KOPT-K1 (cell line): ENCODE results near the gene GOSR1.
"Not testable (repeated sequence)": the region's sequence is repeated elsewhere in the genome, so short reads cannot be mapped to it uniquely, and the experiment has no call there.

Experiments
- H3K27ac ChIP-seq: fragments of 200-600 bp; sonication (generic); 2 replicates; pipeline ENCODE4 v1.5.1; 2016; ENCODE audit warnings: antibody characterized with exemption, mild to moderate bottlenecking, low read depth, low read length; ENCODE audit not compliant: poor library complexity, severe bottlenecking
- H3K36me3 ChIP-seq: fragments of 200-600 bp; sonication (generic); 2 replicates; pipeline ENCODE4 v1.5.1; 2017; ENCODE audit warnings: antibody characterized with exemption, mild to moderate bottlenecking, low read length, moderate library complexity; ENCODE audit not compliant: insufficient read depth
- H3K9me3 ChIP-seq: fragments of 200-600 bp; sonication (generic); 2 replicates; pipeline ENCODE4 v1.5.1; 2017; ENCODE audit warnings: antibody characterized with exemption, low read length, mild to moderate bottlenecking; ENCODE audit not compliant: insufficient read depth, poor library complexity, severe bottlenecking

The GOSR1 gene

GRCh38 chr17:30559656-30560055, 82.4 kb downstream of the GOSR1 start:
- Histone ChIP-seq H3K9me3 (no peaks in the 10 kb centered on the region), H3K27ac (no peak overlapping the region), H3K36me3 (no peaks in the 10 kb centered on the region)

GRCh38 chr17:30560117-30561026, 83.2 kb downstream of the GOSR1 start:
- H3K36me3 ChIP-seq, H3K9me3 ChIP-seq, H3K27ac ChIP-seq: not testable (repeated sequence)

- not testable (repeated sequence) for H3K27ac ChIP-seq, H3K9me3 ChIP-seq, H3K36me3 ChIP-seq
Observed at GRCh38 chr17:30561766-30562165, 84.6 kb downstream of the GOSR1 start.

GRCh38 chr17:30563131-30563904, 86.1 kb downstream of the GOSR1 start:
- not testable (repeated sequence) for H3K36me3 ChIP-seq, H3K9me3 ChIP-seq, H3K27ac ChIP-seq

GRCh38 chr17:30563905-30564390, 86.7 kb downstream of the GOSR1 start:
- H3K27ac ChIP-seq, H3K36me3 ChIP-seq, H3K9me3 ChIP-seq: not testable (repeated sequence)

- H3K27ac ChIP-seq, H3K9me3 ChIP-seq, H3K36me3 ChIP-seq: not testable (repeated sequence)
Observed at GRCh38 chr17:30564422-30565072, 87.3 kb downstream of the GOSR1 start.

- Histone ChIP-seq H3K27ac (no peak overlapping the region), H3K36me3 (no peaks in the 10 kb centered on the region), H3K9me3 (no peaks in the 10 kb centered on the region)
Observed at GRCh38 chr17:30565073-30565935, 88.1 kb downstream of the GOSR1 start.

GRCh38 chr17:30566104-30566503, 88.9 kb downstream of the GOSR1 start:
- H3K36me3 ChIP-seq, H3K9me3 ChIP-seq, H3K27ac ChIP-seq: not testable (repeated sequence)

- H3K36me3 ChIP-seq = not testable (repeated sequence)
Observed at GRCh38 chr17:30566516-30567225, 89.5 kb downstream of the GOSR1 start.

GRCh38 chr17:30567231-30568116, 90.3 kb downstream of the GOSR1 start:
- no peak overlapping the region for H3K27ac ChIP-seq
- no peaks in the 10 kb centered on the region for H3K36me3 ChIP-seq
- H3K9me3 ChIP-seq = no peaks in the 10 kb centered on the region

More at GRCh38 chr17:30566516-30567225, 89.5 kb downstream of the GOSR1 start:
- H3K9me3 ChIP-seq, H3K27ac ChIP-seq: not testable (repeated sequence)

GRCh38 chr17:30568117-30568430, 90.9 kb downstream of the GOSR1 start:
- Histone ChIP-seq H3K36me3 (no peaks in the 10 kb centered on the region), H3K9me3 (no peaks in the 10 kb centered on the region), H3K27ac (no peak overlapping the region)

- not testable (repeated sequence) for H3K27ac ChIP-seq, H3K36me3 ChIP-seq, H3K9me3 ChIP-seq
Observed at GRCh38 chr17:30569531-30570175, 92.4 kb downstream of the GOSR1 start.

- Histone ChIP-seq H3K9me3 (no peaks in the 10 kb centered on the region), H3K36me3 (no peaks in the 10 kb centered on the region), H3K27ac (no peak overlapping the region)
Observed at GRCh38 chr17:30570191-30570590, 93.0 kb downstream of the GOSR1 start.
